CD4-positive, alpha-beta T cell (primary cell): ENCODE measurements around the gene IL1RL2. TPM values are rescaled to one million over a fixed set of nuclear protein-coding genes. Genes with fewer than 3 reads are reported as not detected.

Experiments
- ATAC-seq: fragments of 200-7000 bp; cut with Tn5 transposase; one replicate; pipeline ENCODE4 v1.10.0; 2022; ENCODE audit warnings: mild to moderate bottlenecking; ENCODE audit not compliant: poor library complexity
- CTCF ChIA-PET: fragments of 350-600 bp; sonication (Branson Sonifier 250); formaldehyde crosslinking; loops from one replicate; lab custom pipeline; 2021; ENCODE audit warnings: antibody characterized with exemption, inconsistent platforms; lab: Charles Lee
- POLR2A ChIA-PET: fragments of 350-600 bp; sonication (Branson Sonifier 250); formaldehyde crosslinking; loops from one replicate; lab custom pipeline; 2021; ENCODE audit warnings: antibody characterized with exemption, inconsistent platforms; lab: Charles Lee
- DNase-seq, 14 experiments: peaks; one replicate each; pipeline ENCODE4 v3.0.0-alpha.2; 2013 to 2020; ENCODE audit warnings: mixed read lengths in 2 of 14
- H3K27ac ChIP-seq, 2 donors: one replicate each; pipeline versions ENCODE4 v1.5.1 to v1.7.0; 2013; ENCODE audit warnings: low read length in 2 of 2, low read depth in 1 of 2, mild to moderate bottlenecking in 1 of 2
- H3K27me3 ChIP-seq, 2 experiments: 1 replicate in 1 of 2; 2 replicates in 1 of 2; pipeline versions ENCODE4 v1.6.1 to v1.7.0; 2013; ENCODE audit warnings: low read length in 2 of 2, control low read depth in 1 of 2, mild to moderate bottlenecking in 1 of 2, moderate library complexity in 1 of 2; ENCODE audit not compliant: insufficient read depth in 2 of 2, control insufficient read depth in 1 of 2
- H3K36me3 ChIP-seq: one replicate; pipeline ENCODE4 v1.6.1; 2013; ENCODE audit warnings: low read length, control low read depth; ENCODE audit not compliant: insufficient read depth
- H3K4me1 ChIP-seq: one replicate; pipeline ENCODE4 v1.6.1; 2013; ENCODE audit warnings: low read length, control low read depth; ENCODE audit not compliant: insufficient read depth
- H3K4me3 ChIP-seq: one replicate; pipeline ENCODE4 v1.5.1; 2013; ENCODE audit warnings: mild to moderate bottlenecking, low read length, moderate library complexity
- H3K9me3 ChIP-seq, 2 experiments: 1 replicate in 1 of 2; 2 replicates in 1 of 2; pipeline versions ENCODE4 v1.6.1 to v1.7.0; 2013; ENCODE audit warnings: low read length in 2 of 2, mild to moderate bottlenecking in 2 of 2, control low read depth in 1 of 2, moderate library complexity in 1 of 2; ENCODE audit not compliant: control insufficient read depth in 1 of 2, insufficient read depth in 1 of 2
- H3K27ac Mint-ChIP-seq: one replicate; pipeline ENCODE4 v1.8.0; 2020; ENCODE audit warnings: mixed read lengths
- H3K27me3 Mint-ChIP-seq: one replicate; pipeline ENCODE4 v1.8.0; 2021; ENCODE audit warnings: mixed read lengths
- H3K36me3 Mint-ChIP-seq: one replicate; pipeline ENCODE4 v1.8.0; 2021; ENCODE audit warnings: low read depth, mixed read lengths
- H3K4me1 Mint-ChIP-seq: one replicate; pipeline ENCODE4 v1.8.0; 2021; ENCODE audit warnings: low read depth, mixed read lengths
- H3K4me3 Mint-ChIP-seq: one replicate; pipeline ENCODE4 v1.8.0; 2020; ENCODE audit warnings: mild to moderate bottlenecking, mixed read lengths
- H3K9me3 Mint-ChIP-seq: one replicate; pipeline ENCODE4 v1.8.0; 2020; ENCODE audit warnings: mixed read lengths
- CTCF ChIP-seq: fragments of 200-600 bp; IDR thresholded peaks from one replicate; pipeline ENCODE4 v1.8.0; 2022; ENCODE audit warnings: antibody characterized with exemption, mild to moderate bottlenecking
- intact Hi-C, 2 experiments: fragments of 100-400 bp; cut with DNase I in 1 of 2; cut with micrococcal nuclease in 1 of 2; formaldehyde crosslinking; loops; one replicate each; pipeline versions ENCODE4 v1.15.1 to v1.9.0; 2023 to 2025; cut with DNase I, micrococcal nuclease
- total RNA-seq, 174 experiments: library from RNA in 2 of 174; stranded (reverse) in 2 of 174; gene quantifications; one replicate each; pipeline ENCODE4 v1.2.3 and lab custom pipeline; 2021 to 2026

Gene IL1RL2
- total RNA-seq, 2 experiments from 2014 or later = not detected

GRCh38 chr2:102185347-102185746 lies 1.5 kb upstream of the IL1RL2 start:
- no peaks in the 10 kb centered on the region for H3K36me3 ChIP-seq
- peaks cover 0 to 6% of the 10 kb centered on the region in 2 experiments for H3K9me3 ChIP-seq
- peak; percentile 25 for TF ChIP-seq CTCF
- H3K27me3 ChIP-seq = no peaks in the 10 kb centered on the region
- no peaks in the 10 kb centered on the region for H3K36me3 Mint-ChIP-seq
- no peak overlapping the region for H3K4me3 ChIP-seq
- peaks cover 48% of the 10 kb centered on the region for H3K27me3 Mint-ChIP-seq
- H3K4me3 Mint-ChIP-seq = peak overlapping the region; percentile 30
- CTCF ChIA-PET = interaction anchor here (0.9 to 2.0 kb wide), 2 partner anchors 55 to 165 kb away, joined by 3 to 7 read pairs; no protein-coding TSS in a partner anchor
- ATAC-seq (no peak), DNase-seq (peak in 4 of 14 experiments; percentile 19 to 28 (median 24))
- POLR2A ChIA-PET = no interaction called here
- no peak overlapping the region for H3K27ac Mint-ChIP-seq
- no peak overlapping the region for H3K27ac ChIP-seq
- intact Hi-C loops = loop anchor here in 1 of 2 experiments (5.0 kb wide), 1 partner anchor 57 kb away; no protein-coding TSS in a partner anchor
- H3K4me1 ChIP-seq = peaks cover 14% of the 10 kb centered on the region
- no peaks in the 10 kb centered on the region for H3K9me3 Mint-ChIP-seq
- H3K4me1 Mint-ChIP-seq = peaks cover 11% of the 10 kb centered on the region

DNA sequence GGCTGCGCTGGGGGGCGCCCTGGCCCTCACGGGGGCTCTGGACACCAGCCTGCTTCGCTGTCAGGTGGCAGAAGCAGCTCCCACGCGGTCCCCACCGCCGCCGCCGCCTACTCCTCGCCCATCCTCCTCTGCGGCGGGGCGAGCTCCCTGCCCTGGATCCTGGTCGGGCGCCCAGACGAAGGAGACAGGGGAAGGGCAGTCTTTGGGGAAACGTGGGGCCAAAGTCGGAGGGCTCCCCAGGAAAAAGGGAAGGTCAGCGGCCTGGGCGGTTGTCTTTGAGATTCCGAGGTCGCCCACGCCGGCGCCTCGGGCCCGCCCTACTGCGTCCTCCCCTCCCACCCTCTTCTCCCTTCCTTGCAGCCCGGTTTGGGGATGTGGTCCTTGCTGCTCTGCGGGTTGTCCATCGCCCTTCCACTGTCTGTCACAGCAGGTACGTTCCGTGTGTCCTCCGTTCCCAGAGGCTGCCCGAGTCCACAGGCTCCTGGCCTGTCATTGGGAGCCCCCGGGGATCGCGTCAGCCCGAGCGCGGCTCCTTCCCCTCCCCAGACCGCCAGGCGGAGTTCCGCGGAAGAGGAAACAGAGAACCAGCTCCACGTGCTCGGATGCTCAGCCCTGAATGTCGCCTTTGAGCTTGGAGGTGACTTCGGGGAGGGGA lies 800 bp downstream of the IL1RL2 start:
- peaks cover 0 to 6% of the 10 kb centered on the region in 2 experiments for H3K9me3 ChIP-seq
- H3K36me3 Mint-ChIP-seq = no peaks in the 10 kb centered on the region
- ChIA-PET CTCF (interaction anchor here (2.1 kb wide), 1 partner anchor 53 kb away, joined by 16 read pairs; no protein-coding TSS in a partner anchor), POLR2A (interaction anchor here (0.9 to 1.8 kb wide), 3 partner anchors 28 to 154 kb away, joined by 3 to 9 read pairs (median 4); no protein-coding TSS in a partner anchor)
- no peak overlapping the region for H3K27ac ChIP-seq
- peaks cover 14% of the 10 kb centered on the region for H3K4me1 ChIP-seq
- H3K4me1 Mint-ChIP-seq = peaks cover 11% of the 10 kb centered on the region
- no peaks in the 10 kb centered on the region for H3K9me3 Mint-ChIP-seq
- TF ChIP-seq CTCF = peak; percentile 29
- DNase-seq (peak in 13 of 14 experiments; percentile 9 to 72 (median 33)), ATAC-seq (peak; percentile 91)
- H3K27ac Mint-ChIP-seq = no peak overlapping the region
- H3K4me3 ChIP-seq = peak overlapping the region; percentile 58
- H3K36me3 ChIP-seq = no peaks in the 10 kb centered on the region
- H3K27me3 Mint-ChIP-seq = peaks cover 39% of the 10 kb centered on the region
- H3K4me3 Mint-ChIP-seq = peak overlapping the region; percentile 88
- H3K27me3 ChIP-seq = no peaks in the 10 kb centered on the region
- intact Hi-C loops = loop anchor here (2.0 to 5.0 kb wide), 2 partner anchors 51 to 55 kb away; no protein-coding TSS in a partner anchor

DNA sequence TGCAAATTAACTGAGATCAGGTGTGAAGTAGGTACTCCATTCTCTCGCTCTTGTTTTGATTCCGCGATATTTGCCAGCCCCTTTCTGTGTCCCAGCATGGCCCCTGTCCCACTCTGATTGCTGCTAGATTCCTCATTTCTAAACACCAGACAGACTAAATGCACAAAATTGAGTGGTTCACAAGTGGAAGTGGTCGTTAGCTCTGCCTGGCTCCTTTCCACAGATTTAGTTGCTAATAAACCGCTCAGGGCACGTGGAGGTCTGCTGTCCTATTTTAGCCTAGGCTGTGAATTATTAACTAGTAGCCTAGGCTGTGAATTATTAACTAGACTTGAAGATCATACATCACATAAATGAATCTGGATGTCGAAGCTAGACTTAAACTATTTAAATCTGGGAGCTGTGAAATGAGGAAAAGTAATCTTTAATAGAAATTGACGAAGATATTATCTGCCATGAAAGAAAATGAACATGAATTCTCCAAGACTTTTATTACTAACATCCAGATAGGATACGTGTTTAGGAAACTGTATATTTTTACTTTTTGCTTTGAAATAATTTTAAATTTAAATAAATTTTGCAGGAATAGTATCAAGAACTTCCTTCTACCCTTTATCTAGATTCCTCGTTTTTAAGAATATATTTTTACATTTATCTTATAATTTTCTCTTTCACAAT lies 3.7 kb downstream of the IL1RL2 start:
- Mint-ChIP-seq H3K36me3 (no peaks in the 10 kb centered on the region), H3K4me1 (peaks cover 7% of the 10 kb centered on the region), H3K27ac (no peak overlapping the region), H3K9me3 (no peaks in the 10 kb centered on the region), H3K4me3 (no peak overlapping the region), H3K27me3 (peaks cover 32% of the 10 kb centered on the region)
- no peak for ATAC-seq
- intact Hi-C loops = no loop called here
- H3K4me1 ChIP-seq = peaks cover 14% of the 10 kb centered on the region
- H3K36me3 ChIP-seq = no peaks in the 10 kb centered on the region
- no peak overlapping the region for H3K4me3 ChIP-seq
- CTCF ChIA-PET = no interaction called here
- H3K27ac ChIP-seq = no peak overlapping the region
- H3K9me3 ChIP-seq = peaks cover 0 to 6% of the 10 kb centered on the region in 2 experiments
- no peaks in the 10 kb centered on the region for H3K27me3 ChIP-seq
- POLR2A ChIA-PET = no interaction called here
- no peak for DNase-seq
- TF ChIP-seq CTCF = no peak
